CD4-positive, alpha-beta T cell treated with Interleukin-6 at 100 ng/mL for 8 hours (primary cell): Measurements from ENCODE around the gene NLRP14.
A peak's percentile ranks its signal among the peaks of the same experiment; 100 is the strongest.

Source experiments
- DNase-seq: peaks from one replicate; pipeline ENCODE4 v3.0.0-alpha.2; 2020; ENCODE audit warnings: mixed read lengths, low spot score

NLRP14 gene

DNA sequence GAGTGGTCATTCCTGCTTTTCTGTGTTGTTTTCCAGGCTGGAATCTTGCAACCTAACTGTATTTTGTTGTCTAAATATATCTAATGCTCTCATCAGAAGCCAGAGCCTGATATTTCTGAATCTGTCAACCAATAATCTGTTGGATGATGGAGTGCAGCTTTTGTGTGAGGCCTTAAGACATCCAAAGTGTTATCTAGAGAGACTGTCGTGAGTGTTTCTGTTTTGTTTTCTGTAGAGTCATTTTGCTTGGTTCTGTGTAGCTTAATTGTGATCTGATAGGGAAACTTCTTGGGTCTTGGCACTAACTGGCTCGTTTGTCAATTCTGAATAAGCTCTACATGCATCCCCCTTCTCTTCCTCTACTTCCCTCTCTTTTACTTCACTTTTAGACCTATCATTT is 37.4 kb downstream of the NLRP14 start:
- no peak for DNase-seq

DNA sequence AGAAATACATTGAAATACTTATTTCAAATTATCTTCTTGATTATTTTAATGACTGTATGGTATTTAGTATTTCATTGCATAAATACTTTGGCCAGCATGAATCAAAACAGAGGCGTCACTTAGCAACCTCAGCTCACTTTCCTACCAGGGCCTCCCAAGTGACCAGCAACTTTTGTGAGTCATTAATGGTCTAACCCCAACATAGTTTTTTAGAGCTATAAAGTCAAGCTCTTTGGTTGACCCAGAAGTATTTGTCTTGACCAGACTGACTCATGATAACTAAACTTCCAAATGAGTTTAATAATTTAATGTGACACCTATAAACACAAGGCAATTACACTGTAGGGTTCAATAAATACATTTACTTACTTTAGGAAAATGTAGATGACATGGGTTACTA is 40.6 kb downstream of the NLRP14 start:
- no peak for DNase-seq

DNA sequence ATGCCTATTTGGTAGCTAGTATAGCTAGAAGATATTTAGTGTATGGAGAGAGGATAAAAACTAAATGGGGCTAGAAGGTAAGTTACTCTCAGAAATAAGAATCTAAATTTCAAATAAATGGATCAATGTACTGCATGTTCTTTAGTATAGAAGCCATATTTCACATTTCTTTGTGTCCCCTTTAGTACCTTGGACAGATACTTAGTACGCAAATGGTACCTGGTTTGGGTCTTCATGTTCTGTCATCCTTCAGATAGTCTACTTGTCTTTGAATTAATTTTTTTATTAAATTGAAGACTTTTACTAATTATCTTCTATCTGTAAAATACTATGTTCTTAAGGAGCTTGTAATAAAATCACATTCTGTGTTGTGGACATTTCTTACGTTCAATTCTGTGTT is 42.3 kb downstream of the NLRP14 start:
- no peak for DNase-seq

DNA sequence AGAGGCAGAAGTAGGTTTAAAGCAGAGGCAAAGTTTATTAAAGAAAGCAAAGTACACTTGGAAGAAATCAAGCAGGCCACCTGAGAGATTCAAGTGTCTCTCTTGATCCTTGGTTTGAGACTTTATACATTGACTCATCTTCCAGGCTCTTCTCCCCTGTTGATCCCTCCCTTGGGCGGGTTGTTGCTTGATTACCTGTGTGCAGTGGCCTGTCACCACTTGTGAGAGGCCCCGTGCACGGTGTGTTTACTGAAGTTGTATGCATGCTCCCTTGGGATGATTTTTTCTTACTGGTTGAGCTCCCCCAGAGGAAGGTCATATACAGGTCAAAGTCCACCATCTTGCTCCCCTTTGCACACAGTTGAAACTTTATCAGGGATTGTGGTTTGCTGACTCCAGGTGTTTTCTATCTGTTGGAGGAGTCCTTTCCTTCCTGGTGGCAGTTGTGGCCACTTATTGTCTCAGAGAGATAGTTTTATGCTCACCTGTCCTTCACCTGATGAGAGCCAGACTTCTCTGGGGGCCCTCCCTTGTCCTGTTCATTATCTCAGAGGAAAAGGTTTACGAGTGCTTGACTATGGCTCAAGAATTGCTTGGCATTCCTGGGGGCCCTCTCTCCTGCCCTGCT is 52.2 kb downstream of the NLRP14 start:
- DNase-seq: no peak

DNA sequence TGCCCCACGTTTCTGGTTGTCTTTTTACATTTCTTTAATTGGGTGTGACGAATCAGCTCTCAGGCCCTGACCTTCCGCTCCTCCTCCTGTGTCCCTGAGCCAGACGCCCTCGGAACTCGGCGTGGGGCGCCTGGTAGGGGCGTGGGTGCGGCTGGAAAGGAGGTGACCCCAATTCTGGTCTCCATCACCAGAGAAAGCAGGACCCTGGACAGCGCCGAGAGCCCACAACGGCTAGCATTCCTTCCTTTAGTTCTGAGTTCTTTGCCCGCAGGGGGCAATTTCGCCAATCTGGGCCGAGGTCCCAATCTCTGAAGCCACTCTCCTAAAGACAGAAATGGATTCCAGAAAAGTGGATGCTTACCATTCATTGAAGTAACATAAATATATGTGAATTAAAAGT is 56.8 kb downstream of the NLRP14 start:
- no peak for DNase-seq

DNA sequence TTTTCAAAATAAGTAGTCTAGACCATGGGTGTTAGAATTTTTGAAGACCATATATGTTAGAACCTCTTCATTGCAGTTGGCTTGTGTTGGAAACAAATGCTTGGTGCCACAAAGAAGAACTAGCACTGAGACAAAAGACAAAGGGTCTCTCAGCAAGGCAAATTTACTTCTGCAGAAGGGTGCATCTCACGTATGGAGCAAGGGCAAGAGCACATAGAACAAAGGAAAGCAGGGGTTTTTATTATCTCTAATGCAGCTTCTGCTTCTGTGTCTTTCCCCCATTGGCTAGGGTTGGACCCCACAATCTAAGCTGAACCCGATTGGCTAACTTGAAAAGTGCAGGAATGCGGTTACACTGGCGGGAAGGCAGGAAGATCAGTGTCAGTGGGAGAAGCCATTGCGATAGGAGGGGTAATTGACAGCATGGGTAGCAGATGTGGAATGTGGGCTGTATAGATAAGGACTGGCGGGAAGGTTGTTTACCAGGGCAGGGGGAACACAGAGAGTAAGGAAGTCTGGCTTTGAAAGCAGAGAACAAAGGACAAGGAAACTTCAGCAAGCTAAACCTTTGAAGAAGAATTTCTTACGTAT is 59.4 kb downstream of the NLRP14 start:
- DNase-seq: no peak

DNA sequence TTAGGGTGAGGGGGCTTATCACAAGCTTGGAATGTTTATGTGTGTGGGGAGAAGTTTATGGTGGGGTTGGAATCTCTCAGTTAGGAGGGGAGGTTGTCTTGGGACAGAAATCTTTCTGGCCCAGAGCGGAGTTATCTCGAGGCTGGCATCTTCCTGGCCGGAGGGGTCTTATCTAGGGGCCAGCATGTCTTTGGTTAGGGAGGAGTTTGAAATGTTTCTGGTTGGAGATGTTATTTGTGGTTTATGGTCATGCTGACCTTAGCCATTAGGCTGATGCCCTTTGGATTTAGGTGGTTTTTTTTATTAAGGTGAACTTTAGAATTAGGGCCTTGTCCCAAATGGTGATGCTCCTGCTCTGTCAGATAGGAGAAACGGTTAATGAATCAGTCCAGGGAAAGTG is 60.6 kb downstream of the NLRP14 start:
- no peak for DNase-seq

DNA sequence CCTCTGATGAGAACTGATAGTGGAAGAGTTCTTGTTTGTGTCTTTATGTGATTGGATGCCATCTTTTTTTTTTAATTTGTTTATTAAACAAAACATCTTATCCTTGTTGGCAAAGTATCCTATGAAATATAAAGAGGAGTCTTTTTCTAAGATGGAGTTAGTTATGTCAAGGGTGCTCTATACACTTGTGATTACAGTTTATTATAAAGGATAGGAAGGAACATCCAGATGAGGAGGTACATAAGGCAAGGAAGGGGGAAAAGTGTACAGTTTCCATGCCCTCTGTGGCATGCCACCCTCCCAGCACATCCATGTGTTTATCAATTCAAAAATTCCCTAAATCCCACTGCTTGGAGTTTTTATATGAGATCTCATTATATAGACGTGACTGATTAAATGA is 61.2 kb downstream of the NLRP14 start:
- no peak for DNase-seq

DNA sequence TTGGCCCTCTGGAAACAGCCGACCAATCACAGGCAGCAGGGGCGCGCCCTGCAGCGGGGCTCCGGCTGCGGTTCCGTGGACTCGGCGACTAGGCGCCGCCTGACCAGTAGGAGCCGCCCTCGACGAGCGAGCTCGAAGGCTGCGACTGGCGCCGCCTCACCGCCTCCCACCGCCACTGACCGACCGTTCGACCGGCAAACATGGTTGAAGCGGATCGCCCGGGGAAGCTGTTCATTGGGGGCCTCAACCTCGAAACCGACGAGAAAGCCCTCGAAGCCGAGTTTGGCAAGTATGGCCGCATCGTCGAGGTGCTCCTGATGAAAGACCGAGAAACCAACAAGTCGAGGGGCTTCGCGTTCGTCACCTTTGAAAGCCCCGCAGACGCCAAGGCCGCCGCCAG is 68.6 kb downstream of the NLRP14 start, which contains the start of gene RBMXL2:
RBMXL2 (plus strand) TSS at position 78 of the 400 bp plus-strand sequence; CDS start at position 201, 123 bp downstream.
- no peak for DNase-seq

DNA sequence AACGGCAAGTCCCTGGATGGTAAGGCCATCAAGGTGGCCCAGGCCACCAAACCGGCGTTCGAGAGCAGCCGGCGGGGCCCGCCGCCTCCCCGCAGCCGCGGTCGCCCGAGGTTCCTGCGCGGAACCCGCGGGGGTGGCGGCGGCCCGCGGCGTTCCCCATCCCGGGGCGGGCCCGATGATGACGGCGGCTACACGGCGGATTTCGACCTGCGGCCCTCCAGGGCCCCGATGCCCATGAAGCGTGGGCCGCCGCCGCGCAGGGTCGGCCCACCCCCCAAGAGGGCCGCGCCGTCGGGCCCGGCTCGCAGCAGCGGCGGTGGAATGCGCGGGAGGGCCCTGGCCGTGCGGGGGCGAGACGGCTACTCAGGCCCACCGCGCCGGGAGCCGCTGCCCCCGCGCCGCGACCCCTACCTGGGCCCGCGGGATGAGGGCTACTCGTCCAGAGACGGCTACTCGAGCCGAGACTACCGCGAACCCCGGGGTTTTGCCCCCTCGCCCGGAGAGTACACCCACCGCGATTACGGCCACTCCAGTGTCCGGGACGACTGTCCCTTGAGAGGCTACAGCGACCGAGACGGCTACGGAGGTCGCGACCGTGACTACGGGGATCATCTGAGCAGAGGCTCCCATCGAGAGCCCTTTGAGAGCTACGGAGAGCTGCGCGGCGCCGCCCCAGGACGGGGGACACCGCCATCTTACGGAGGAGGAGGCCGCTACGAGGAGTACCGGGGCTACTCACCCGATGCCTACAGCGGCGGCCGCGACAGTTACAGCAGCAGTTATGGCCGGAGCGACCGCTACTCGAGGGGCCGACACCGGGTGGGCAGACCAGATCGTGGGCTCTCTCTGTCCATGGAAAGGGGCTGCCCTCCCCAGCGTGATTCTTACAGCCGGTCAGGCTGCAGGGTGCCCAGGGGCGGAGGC is 69.3 kb downstream of the NLRP14 start:
- DNase-seq: no peak

DNA sequence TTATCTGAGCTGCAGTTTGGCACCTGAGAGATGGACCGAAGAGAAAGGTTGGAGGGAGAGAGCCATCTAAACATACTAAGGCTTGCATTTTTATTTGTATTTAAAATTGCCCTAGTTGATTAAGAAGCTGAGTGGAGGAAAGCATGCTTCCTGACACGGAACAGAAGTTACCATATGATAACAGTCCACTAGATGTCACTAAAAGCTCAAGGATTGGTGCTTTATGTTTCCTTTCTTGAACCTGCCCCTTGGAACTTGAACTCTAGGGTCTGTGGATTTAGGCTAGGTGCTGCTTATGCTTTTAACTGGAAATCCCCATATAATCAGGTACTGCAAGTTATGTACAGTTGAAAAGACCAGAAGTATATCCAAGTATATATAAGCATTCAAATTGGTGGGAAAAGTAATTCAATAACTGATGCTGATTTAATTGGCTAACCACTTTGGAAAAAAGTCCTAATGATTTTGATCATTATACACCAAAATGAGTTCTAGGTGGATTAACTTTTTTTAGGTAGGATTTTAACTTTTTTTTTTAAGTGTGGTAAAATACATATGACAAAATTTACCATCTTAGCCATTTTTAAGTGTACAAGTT is 78.1 kb downstream of the NLRP14 start:
- DNase-seq: peak; percentile 19

DNA sequence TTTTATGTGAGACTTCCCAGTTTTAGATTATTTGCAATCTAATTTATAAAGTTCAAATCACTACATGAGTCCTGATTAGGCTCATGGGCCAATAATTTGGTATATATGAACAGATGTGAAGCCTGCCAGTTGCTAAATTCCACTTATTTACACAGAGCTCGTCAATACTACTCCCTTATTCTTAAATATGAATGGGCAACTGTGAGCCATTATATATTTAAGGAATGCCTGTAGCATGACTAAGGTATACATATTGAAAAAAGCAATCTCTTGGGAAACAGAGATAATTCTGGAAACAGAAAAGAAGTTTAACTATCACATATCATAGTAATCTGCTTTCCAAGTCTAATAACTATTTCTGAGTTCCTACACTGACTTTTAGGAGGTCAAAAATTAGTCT is 95.5 kb downstream of the NLRP14 start:
- no peak for DNase-seq

DNA sequence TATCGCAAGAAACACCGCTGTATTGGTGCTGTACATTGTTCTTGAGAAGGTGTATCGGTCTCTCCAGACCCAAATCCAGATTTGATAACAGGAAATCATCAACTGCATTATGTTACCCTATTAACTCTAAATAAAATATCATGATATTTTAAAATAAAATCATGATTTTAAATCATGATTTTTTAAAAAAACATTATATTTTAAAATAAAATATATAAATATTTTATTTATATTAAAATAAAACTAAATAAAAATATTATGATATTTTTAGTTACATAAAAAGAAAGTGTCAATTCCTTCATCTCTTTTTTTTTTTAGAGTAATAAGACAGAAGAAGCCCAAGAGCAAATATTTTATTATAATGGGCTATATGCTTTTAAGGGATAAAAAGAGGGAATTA is 96.1 kb downstream of the NLRP14 start:
- DNase-seq: no peak
